Colonic mucosa (tissue), 4 donors: Measurements from ENCODE around the gene PPM1J. TPM values are rescaled to one million over a fixed set of nuclear protein-coding genes. Genes with fewer than 3 reads are reported as not detected.

Source experiments
- DNase-seq: peaks from one replicate; pipeline ENCODE4 v3.0.0-alpha.2; 2020
- H3K27ac ChIP-seq: fragments of 200-600 bp; one replicate; pipeline ENCODE4 v1.8.0; 2021
- H3K27me3 ChIP-seq: fragments of 200-600 bp; one replicate; pipeline ENCODE4 v1.8.0; 2021
- H3K36me3 ChIP-seq: fragments of 200-600 bp; one replicate; pipeline ENCODE4 v1.8.0; 2021
- H3K4me1 ChIP-seq: fragments of 200-600 bp; one replicate; pipeline ENCODE4 v1.8.0; 2021; ENCODE audit warnings: mild to moderate bottlenecking
- H3K4me3 ChIP-seq: fragments of 200-600 bp; one replicate; pipeline ENCODE4 v1.8.0; 2021
- H3K9ac ChIP-seq, 2 donors: one replicate each; pipeline ENCODE4 v1.7.0; 2013; ENCODE audit warnings: control low read depth in 2 of 2, low read depth in 2 of 2, low read length in 2 of 2
- H3K9me3 ChIP-seq: fragments of 200-600 bp; one replicate; pipeline ENCODE4 v1.8.0; 2021
- intact Hi-C: fragments of 100-400 bp; cut with DNase I; formaldehyde crosslinking; loops from one replicate; pipeline ENCODE4 v1.14.1; 2022
- total RNA-seq, 2 donors: library from RNA; stranded (reverse); fragmentation: NEBNext Ultra II Directional in 1 of 2; extraction: Animal tissue kit (Norgen Biotek cat#: 25700) in 1 of 2; gene quantifications; one replicate each; pipeline ENCODE4 v1.2.1, GENCODE V29; 2021
- TF ChIP-seq, protein P1 (sequence below): fragments of 200-600 bp; IDR thresholded peaks from one replicate; pipeline ENCODE4 v1.8.0; 2022; ENCODE audit warnings: antibody characterized with exemption, mild to moderate bottlenecking
- donor health status: healthy.
- donor health status: DM: no; HTN: no; CAD: no.
- donor health status: DM: no; HTN: no; CAD: no.

The PPM1J gene
- total RNA-seq, 2 donors from 2014 or later: 0.80 to 1.0 TPM

DNA sequence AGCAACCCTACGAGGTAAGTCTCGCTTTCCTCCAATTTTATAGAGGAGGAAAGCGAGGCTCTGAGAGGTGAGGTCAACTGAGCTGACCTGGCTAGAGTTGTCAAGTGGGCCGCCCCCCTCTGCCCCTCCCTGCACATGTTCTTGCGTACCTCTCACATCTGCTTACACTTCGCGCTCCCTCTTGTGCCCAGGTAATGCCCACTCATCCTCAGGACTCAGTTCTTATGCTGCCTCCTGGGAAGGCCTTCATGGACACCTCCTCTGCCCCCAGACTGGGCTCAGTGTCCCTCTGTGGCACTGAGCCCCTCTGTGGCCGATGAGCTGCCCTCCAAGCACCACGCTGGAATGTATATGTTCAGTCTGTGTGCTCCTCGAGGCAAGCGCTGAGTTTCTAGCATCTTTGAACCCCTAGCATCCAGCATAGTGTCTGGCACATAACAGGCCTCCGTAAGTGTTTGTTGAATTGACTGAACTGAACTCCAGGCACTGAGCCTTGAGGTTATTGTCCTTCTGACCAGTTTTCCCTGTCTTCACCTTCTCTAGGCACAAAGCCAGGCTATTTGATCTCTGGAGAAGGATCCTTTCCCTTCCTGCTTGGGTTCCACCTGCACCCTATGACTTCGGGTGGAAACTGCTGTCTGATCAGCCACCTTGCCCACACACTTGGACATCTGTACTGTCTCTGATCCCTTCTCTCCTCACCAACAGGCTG, 27.2 kb downstream of the PPM1J start:
- no peaks in the 10 kb centered on the region for H3K4me1 ChIP-seq
- no peak overlapping the region for H3K9ac ChIP-seq
- intact Hi-C loops: no loop called here
- no peaks in the 10 kb centered on the region for H3K9me3 ChIP-seq
- H3K27me3 ChIP-seq: no peaks in the 10 kb centered on the region
- TF ChIP-seq, protein P1, sequence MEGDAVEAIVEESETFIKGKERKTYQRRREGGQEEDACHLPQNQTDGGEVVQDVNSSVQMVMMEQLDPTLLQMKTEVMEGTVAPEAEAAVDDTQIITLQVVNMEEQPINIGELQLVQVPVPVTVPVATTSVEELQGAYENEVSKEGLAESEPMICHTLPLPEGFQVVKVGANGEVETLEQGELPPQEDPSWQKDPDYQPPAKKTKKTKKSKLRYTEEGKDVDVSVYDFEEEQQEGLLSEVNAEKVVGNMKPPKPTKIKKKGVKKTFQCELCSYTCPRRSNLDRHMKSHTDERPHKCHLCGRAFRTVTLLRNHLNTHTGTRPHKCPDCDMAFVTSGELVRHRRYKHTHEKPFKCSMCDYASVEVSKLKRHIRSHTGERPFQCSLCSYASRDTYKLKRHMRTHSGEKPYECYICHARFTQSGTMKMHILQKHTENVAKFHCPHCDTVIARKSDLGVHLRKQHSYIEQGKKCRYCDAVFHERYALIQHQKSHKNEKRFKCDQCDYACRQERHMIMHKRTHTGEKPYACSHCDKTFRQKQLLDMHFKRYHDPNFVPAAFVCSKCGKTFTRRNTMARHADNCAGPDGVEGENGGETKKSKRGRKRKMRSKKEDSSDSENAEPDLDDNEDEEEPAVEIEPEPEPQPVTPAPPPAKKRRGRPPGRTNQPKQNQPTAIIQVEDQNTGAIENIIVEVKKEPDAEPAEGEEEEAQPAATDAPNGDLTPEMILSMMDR: no peak
- no peak for DNase-seq
- no peak overlapping the region for H3K4me3 ChIP-seq
- H3K36me3 ChIP-seq: no peaks in the 10 kb centered on the region
- no peak overlapping the region for H3K27ac ChIP-seq

DNA sequence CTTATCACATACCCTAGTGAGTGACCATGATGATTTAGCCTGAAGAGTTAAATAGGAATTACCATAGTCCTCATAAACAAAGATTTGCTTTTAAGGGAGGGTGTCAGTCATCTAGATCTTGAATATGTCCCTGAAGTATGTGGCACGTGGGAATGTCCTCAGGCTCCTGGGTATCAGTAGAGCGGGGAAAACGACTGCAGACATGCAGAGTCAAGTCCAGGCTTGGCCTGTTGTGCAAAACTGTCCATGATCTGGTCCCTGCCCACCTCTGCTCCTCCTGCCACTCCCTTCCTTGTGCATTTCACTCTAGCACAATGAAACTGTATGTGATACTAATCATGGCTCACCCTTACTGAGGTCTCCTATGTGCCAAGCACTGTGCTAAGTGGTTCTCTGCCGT, 27.8 kb downstream of the PPM1J start:
- H3K4me3 ChIP-seq: no peak overlapping the region
- H3K36me3 ChIP-seq: no peaks in the 10 kb centered on the region
- TF ChIP-seq, protein P1: no peak
- H3K9ac ChIP-seq: no peak overlapping the region
- intact Hi-C loops: no loop called here
- H3K27me3 ChIP-seq: no peaks in the 10 kb centered on the region
- DNase-seq: no peak
- no peaks in the 10 kb centered on the region for H3K4me1 ChIP-seq
- no peaks in the 10 kb centered on the region for H3K9me3 ChIP-seq
- H3K27ac ChIP-seq: no peak overlapping the region

DNA sequence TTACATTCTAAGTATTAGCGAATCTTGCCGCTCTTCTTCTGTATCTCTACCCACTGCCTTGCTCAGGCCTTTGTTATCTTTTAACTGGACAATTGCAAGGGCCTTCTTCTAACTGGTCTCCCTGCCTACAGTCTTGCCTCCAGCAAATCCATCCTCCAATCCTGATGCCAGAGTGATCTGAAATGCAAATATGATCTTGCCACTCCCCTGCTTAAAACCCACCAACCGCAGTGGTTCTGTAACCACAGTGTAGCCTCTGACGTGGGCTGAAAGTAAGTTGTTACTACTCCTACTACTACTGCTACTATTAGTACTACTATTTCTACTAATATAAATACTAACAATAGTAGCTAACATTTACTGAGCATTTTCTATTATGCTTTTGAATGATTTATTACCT, 28.3 kb downstream of the PPM1J start:
- Histone ChIP-seq H3K9ac (no peak overlapping the region), H3K27ac (no peak overlapping the region), H3K27me3 (no peaks in the 10 kb centered on the region), H3K4me1 (no peaks in the 10 kb centered on the region), H3K9me3 (no peaks in the 10 kb centered on the region), H3K36me3 (no peaks in the 10 kb centered on the region), H3K4me3 (no peak overlapping the region)
- DNase-seq: no peak
- TF ChIP-seq, protein P1: no peak
- intact Hi-C loops: no loop called here

DNA sequence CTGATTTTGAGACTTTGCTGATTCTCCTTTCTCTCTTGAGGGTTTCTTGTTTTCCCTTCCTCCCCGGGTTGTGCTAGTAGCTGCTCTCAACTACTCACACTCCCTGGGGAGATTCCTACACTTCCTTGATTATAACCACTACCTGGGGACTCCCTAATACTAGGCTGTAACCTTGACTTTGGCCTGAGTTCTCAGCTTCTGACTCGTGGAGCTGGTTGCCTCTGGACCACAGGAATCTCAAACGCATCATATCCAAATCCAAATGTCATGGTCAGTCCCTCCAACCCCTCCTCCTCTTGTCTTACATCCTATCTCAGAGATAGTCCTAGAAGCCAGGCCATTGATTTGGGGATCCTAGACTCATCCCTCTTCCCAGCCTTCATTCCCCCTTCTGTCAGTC, 28.7 kb downstream of the PPM1J start:
- TF ChIP-seq, protein P1: no peak
- H3K27ac ChIP-seq: no peak overlapping the region

DNA sequence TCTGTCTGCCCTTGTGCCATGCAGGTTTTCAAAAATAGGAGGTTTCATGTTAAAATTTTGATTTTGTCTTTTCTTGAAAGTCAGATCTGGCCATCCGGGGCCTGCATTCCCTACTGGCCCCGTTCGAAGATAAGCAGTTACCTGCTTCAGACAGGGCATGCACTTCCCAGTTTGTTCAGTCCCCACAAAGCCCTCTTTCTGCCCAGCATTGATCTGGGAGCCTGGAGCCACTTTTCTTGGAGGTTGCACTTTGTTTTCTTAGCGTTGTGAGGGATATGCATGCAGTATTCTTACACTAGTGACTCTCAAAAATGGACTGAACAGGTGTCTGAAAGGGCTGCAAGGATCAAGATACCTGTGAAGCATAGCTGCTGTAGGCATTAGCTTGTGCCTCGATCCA, 29.2 kb downstream of the PPM1J start:
- TF ChIP-seq, protein P1: no peak
- no peaks in the 10 kb centered on the region for H3K4me1 ChIP-seq
- intact Hi-C loops: no loop called here
- no peak overlapping the region for H3K4me3 ChIP-seq
- H3K9me3 ChIP-seq: no peaks in the 10 kb centered on the region
- no peak overlapping the region for H3K27ac ChIP-seq
- no peaks in the 10 kb centered on the region for H3K36me3 ChIP-seq
- H3K27me3 ChIP-seq: no peaks in the 10 kb centered on the region
- no peak for DNase-seq
- no peak overlapping the region for H3K9ac ChIP-seq

More for the DNA sequence above, 28.7 kb downstream of the PPM1J start:
- H3K9ac ChIP-seq: no peak overlapping the region
- H3K27me3 ChIP-seq: no peaks in the 10 kb centered on the region
- H3K9me3 ChIP-seq: no peaks in the 10 kb centered on the region
- H3K4me1 ChIP-seq: no peaks in the 10 kb centered on the region
- H3K36me3 ChIP-seq: no peaks in the 10 kb centered on the region
- no peak overlapping the region for H3K4me3 ChIP-seq
- intact Hi-C loops: no loop called here
- no peak for DNase-seq
